ENCODE measurements around the gene VTCN1. TPM values are rescaled to one million over a fixed set of nuclear protein-coding genes. Genes with fewer than 3 reads are reported as not detected.

VTCN1 gene
- total and polyA plus RNA-seq, 2 of the 8 experiments (the other 6 are each of a cell fraction or from before 2014, with no cell fraction given): 0.32 TPM; not detected in 1

DNA sequence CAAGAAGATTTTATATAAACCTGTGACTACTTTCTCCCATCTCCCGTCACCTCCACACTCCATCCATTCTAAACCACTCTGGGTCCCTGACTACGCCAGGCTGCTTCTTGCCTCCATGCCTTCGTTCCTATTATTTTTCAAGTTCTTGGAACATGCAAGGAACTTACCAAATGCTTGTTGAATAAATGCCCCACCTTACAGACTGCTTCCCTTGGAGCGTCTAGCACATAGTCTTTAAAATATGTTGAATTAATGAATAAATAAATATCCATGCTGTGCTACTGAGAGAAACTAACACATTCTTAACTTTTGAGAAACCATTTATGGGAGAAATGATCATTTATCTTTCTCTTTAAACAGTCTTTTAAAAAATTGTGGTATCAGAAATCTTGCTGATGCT, 27.6 kb downstream of the VTCN1 start:
- H3K9ac ChIP-seq (replicated peaks in 1 of 4; ENCODE audit: extremely low read depth in 1 of 4, low read depth in 3 of 4, low read length in 3 of 4): no peak overlapping the region
- H4K5ac ChIP-seq (ENCODE audit: insufficient read length, low read depth, low read length): no peak overlapping the region
- H3K27ac ChIP-seq (ENCODE audit: low read depth, low read length): no peak overlapping the region
- no peak overlapping the region for H3K23ac ChIP-seq (ENCODE audit: insufficient read length)
- no peaks in the 10 kb centered on the region for H3K23me2 ChIP-seq (ENCODE audit: low read depth, low read length)
- H2BK15ac ChIP-seq (ENCODE audit: low read length): no peak overlapping the region
- WGBS, 2 experiments (ENCODE audit: extremely low coverage in 1 of 2, insufficient coverage in 1 of 2, insufficient read length in 1 of 2, insufficient replicate concordance in 2 of 2, low coverage in 1 of 2, low lambda C conversion rate in 2 of 2, missing lambda C conversion rate in 1 of 2): 91% methylated on average over 4 of the region's 4 CpGs; no CpG with 5 or more reads in 1 of the 2 experiments
- ChIA-PET CTCF (ENCODE audit: partially characterized antibody) (interaction anchor here (0.7 to 1.6 kb wide), 5 partner anchors 19 to 115 kb away, joined by 3 to 4 read pairs (median 3); no protein-coding TSS in a partner anchor), POLR2A (ENCODE audit: partially characterized antibody) (no interaction called here)
- no peaks in the 10 kb centered on the region for H3K27me3 ChIP-seq (replicated peaks in 1 of 4; ENCODE audit: control insufficient read depth in 3 of 4, extremely low read depth in 1 of 4, insufficient read depth in 3 of 4, low read length in 3 of 4)
- H3K4me2 ChIP-seq (ENCODE audit: insufficient read depth in 1 of 2, low read depth in 2 of 2, low read length in 2 of 2): no peak overlapping the region
- TF ChIP-seq KDM1A (IDR thresholded peaks at IDR 0.05; ENCODE audit: borderline replicate concordance, low read length): no peak
- no peak for TF ChIP-seq CTBP2 (IDR thresholded peaks at IDR 0.05; ENCODE audit: borderline replicate concordance, insufficient read depth, insufficient read length, low read length)
- TF ChIP-seq TBP (IDR thresholded peaks at IDR 0.05; ENCODE audit: low read depth, low read length): no peak
- no peak for TF ChIP-seq BACH1 (IDR thresholded peaks at IDR 0.05; ENCODE audit: low read length)
- TF ChIP-seq SAP30 (IDR thresholded peaks at IDR 0.05; ENCODE audit: insufficient read depth, insufficient replicate concordance, low read length): no peak
- TF ChIP-seq CBX8 (IDR thresholded peaks at IDR 0.05; ENCODE audit: borderline replicate concordance, low read depth, low read length): no peak
- TF ChIP-seq SP1 (IDR thresholded peaks at IDR 0.05; ENCODE audit: low read depth, low read length): no peak
- TF ChIP-seq RBBP5 (IDR thresholded peaks at IDR 0.05; ENCODE audit: borderline replicate concordance, low read depth, low read length): no peak
- TF ChIP-seq GTF2F1 (IDR thresholded peaks at IDR 0.05; ENCODE audit: borderline replicate concordance, low read depth, low read length): no peak
- H3K4ac ChIP-seq (replicated peaks; ENCODE audit: insufficient read length, low read depth, low read length): no peak overlapping the region
- H3K56ac ChIP-seq (replicated peaks; ENCODE audit: insufficient read length, low read depth, low read length): no peak overlapping the region
- no peak for DNase-seq (ENCODE audit: low read depth in 1 of 2, low spot score in 2 of 2)
- H3K36me3 ChIP-seq (ENCODE audit: control insufficient read depth in 2 of 4, insufficient read depth in 4 of 4, low read length in 3 of 4): no peaks in the 10 kb centered on the region
- H3K79me1 ChIP-seq (ENCODE audit: low read depth, low read length): no peaks in the 10 kb centered on the region
- no peaks in the 10 kb centered on the region for H4K20me1 ChIP-seq (replicated peaks in 1 of 2; ENCODE audit: control insufficient read depth in 1 of 2, insufficient read depth in 2 of 2, low read length in 2 of 2)
- H3K18ac ChIP-seq (ENCODE audit: extremely low read depth, low read length): no peak overlapping the region
- H3K4me3 ChIP-seq (ENCODE audit: extremely low read depth in 1 of 4, insufficient read depth in 2 of 4, low read depth in 3 of 4, low read length in 4 of 4): no peak overlapping the region
- H2BK120ac ChIP-seq (replicated peaks; ENCODE audit: low read depth, low read length): no peak overlapping the region
- H4K91ac ChIP-seq (replicated peaks; ENCODE audit: insufficient read length, low read length): no peak overlapping the region
- no peak overlapping the region for H2AK5ac ChIP-seq (ENCODE audit: low read depth, low read length)
- no peaks in the 10 kb centered on the region for H3K79me2 ChIP-seq (ENCODE audit: control insufficient read depth in 1 of 2, insufficient read depth in 2 of 2, low read length in 2 of 2)
- no peak overlapping the region for H3K14ac ChIP-seq (ENCODE audit: insufficient read length)
- no peak overlapping the region for H2AFZ ChIP-seq (ENCODE audit: low read length)
- no peaks in the 10 kb centered on the region; a peak in 1 of 7 replicates for H3K4me1 ChIP-seq (replicated peaks in 1 of 4; ENCODE audit: control insufficient read depth in 3 of 4, insufficient read depth in 4 of 4, low read length in 3 of 4)
- no peak overlapping the region for H2BK5ac ChIP-seq (ENCODE audit: low read depth, low read length)
- no peak overlapping the region for H2BK12ac ChIP-seq (ENCODE audit: low read depth, low read length)
- H3K9me3 ChIP-seq (ENCODE audit: insufficient read depth in 2 of 2, low read depth in 1 of 2, low read length in 1 of 2): no peaks in the 10 kb centered on the region
- no peak overlapping the region for H4K8ac ChIP-seq (ENCODE audit: extremely low read depth, insufficient read depth, low read length)
- no peak for FAIRE-seq
- H2BK20ac ChIP-seq (ENCODE audit: low read length): no peak overlapping the region

Measured in H1 (cell line).